H1 (cell line): Measurements from ENCODE around the gene PFDN1.

Experiments
- CBX8 ChIP-seq: fragments of 300-800, 300-1000 bp; sonication (generic); IDR thresholded peaks from 2 replicates; pipeline ENCODE4 v1.7.1; 2016; ENCODE audit warnings: low read depth, low read length, borderline replicate concordance
- CREB1 ChIP-seq: IDR thresholded peaks from 2 replicates; pipeline ENCODE4 v1.6.1; 2012; ENCODE audit warnings: inconsistent platforms
- EZH2 ChIP-seq: fragments of 200-600 bp; sonication (generic); IDR thresholded peaks from 2 replicates; pipeline ENCODE4 v1.7.1; 2012; ENCODE audit warnings: low read depth, mild to moderate bottlenecking, moderate library complexity, low read length, inconsistent platforms; ENCODE audit not compliant: severe bottlenecking
- POLR2A ChIP-seq, 2 experiments: IDR thresholded peaks; 1 replicate in 1 of 2; 2 replicates in 1 of 2; pipeline ENCODE4 v1.6.1; 2011; ENCODE audit warnings: low read depth in 2 of 2, low read length in 2 of 2, mild to moderate bottlenecking in 2 of 2; ENCODE audit errors: control extremely low read depth in 1 of 2
- RAD21 ChIP-seq, 2 experiments: IDR thresholded peaks in 1 of 2; conservative IDR thresholded peaks in 1 of 2; 2 replicates each; pipeline ENCODE4 v1.6.1; 2011; ENCODE audit warnings: low read depth in 2 of 2, low read length in 2 of 2, improper control_type of control experiment in 1 of 2, inconsistent platforms in 1 of 2, mild to moderate bottlenecking in 1 of 2, moderate library complexity in 1 of 2
- SIX5 ChIP-seq: IDR thresholded peaks from 2 replicates; pipeline ENCODE4 v1.6.1; 2011; ENCODE audit warnings: mild to moderate bottlenecking, low read depth, low read length
- SP1 ChIP-seq: IDR thresholded peaks from 2 replicates; pipeline ENCODE4 v1.6.1; 2011; ENCODE audit warnings: low read depth, low read length
- SP4 ChIP-seq: IDR thresholded peaks from 2 replicates; pipeline ENCODE4 v1.6.1; 2012; ENCODE audit warnings: low read length, inconsistent platforms
- TAF1 ChIP-seq: IDR thresholded peaks from 2 replicates; pipeline ENCODE4 v1.6.1; 2011; ENCODE audit warnings: mild to moderate bottlenecking, low read depth, low read length
- TEAD4 ChIP-seq: IDR thresholded peaks from 2 replicates; pipeline ENCODE4 v1.6.1; 2012; ENCODE audit warnings: low read depth, low read length, inconsistent platforms, mixed read lengths
- TF ChIP-seq, protein P1 (sequence below): IDR thresholded peaks from 2 replicates; pipeline ENCODE4 v1.6.1; 2011; ENCODE audit warnings: low read length, improper control_type of control experiment
- TF ChIP-seq, protein P2 (sequence below), 3 experiments: IDR thresholded peaks; 1 replicate in 2 of 3; 2 replicates in 1 of 3; pipeline versions ENCODE4 v1.5.1 to v1.6.1; 2011; ENCODE audit warnings: low read length in 3 of 3, mild to moderate bottlenecking in 3 of 3, inconsistent platforms in 2 of 3, low read depth in 1 of 3, moderate library complexity in 1 of 3; ENCODE audit not compliant: insufficient read depth in 1 of 3; ENCODE audit errors: control extremely low read depth in 1 of 3

DNA sequence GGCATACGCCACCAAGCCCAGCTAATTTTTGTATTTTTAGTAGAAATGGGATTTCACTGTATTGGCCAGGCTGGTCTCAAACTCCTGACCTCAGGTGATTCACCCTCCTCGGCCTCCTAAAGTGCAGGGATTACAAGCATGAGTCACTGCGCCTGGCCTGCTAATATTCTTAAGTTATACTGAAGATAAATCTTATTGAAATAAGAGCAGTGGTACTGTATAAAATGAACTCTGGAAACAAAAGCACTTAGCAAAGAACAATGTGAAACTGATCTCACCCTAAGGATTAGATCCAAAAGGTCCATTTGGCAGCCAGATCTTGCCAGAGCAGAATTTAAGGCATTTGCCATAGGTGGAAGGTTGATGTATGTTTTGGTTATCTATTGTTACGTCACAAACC lies 100.8 kb downstream of the PFDN1 start:
- TF ChIP-seq EZH2 (no peak), SP4 (no peak), SP1 (no peak), SIX5 (no peak), TAF1 (no peak), CREB1 (no peak), RAD21 (IDR thresholded peaks at IDR 0.05 in 1 of 2, conservative IDR thresholded peaks at IDR 0.05 in 1 of 2; ENCODE audit: low read depth in 2 of 2, low read length in 2 of 2) (no peak), POLR2A (IDR thresholded peaks at IDR 0.05; ENCODE audit: control extremely low read depth in 1 of 2, low read depth in 2 of 2, low read length in 2 of 2) (no peak), TEAD4 (no peak), CBX8 (no peak)
- TF ChIP-seq, protein P1, sequence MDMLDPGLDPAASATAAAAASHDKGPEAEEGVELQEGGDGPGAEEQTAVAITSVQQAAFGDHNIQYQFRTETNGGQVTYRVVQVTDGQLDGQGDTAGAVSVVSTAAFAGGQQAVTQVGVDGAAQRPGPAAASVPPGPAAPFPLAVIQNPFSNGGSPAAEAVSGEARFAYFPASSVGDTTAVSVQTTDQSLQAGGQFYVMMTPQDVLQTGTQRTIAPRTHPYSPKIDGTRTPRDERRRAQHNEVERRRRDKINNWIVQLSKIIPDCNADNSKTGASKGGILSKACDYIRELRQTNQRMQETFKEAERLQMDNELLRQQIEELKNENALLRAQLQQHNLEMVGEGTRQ = no peak
- TF ChIP-seq, protein P2, sequence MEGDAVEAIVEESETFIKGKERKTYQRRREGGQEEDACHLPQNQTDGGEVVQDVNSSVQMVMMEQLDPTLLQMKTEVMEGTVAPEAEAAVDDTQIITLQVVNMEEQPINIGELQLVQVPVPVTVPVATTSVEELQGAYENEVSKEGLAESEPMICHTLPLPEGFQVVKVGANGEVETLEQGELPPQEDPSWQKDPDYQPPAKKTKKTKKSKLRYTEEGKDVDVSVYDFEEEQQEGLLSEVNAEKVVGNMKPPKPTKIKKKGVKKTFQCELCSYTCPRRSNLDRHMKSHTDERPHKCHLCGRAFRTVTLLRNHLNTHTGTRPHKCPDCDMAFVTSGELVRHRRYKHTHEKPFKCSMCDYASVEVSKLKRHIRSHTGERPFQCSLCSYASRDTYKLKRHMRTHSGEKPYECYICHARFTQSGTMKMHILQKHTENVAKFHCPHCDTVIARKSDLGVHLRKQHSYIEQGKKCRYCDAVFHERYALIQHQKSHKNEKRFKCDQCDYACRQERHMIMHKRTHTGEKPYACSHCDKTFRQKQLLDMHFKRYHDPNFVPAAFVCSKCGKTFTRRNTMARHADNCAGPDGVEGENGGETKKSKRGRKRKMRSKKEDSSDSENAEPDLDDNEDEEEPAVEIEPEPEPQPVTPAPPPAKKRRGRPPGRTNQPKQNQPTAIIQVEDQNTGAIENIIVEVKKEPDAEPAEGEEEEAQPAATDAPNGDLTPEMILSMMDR (IDR thresholded peaks at IDR 0.05; ENCODE audit: control extremely low read depth in 1 of 3, insufficient read depth in 1 of 3, low read depth in 1 of 3, low read length in 3 of 3) = no peak
